ENCODE data around the gene POLR1G. TPM values are rescaled to one million over a fixed set of nuclear protein-coding genes. Genes with fewer than 3 reads are reported as not detected.

Gene POLR1G
- total RNA-seq, 1 donor from 2014 or later = 7.3 TPM

GRCh38 chr19:45401815-45402214 is 4.6 kb upstream of the POLR1G start:
- DNase-seq (ENCODE audit: low spot score) = no peak
- no peaks in the 10 kb centered on the region for H3K9me3 Mint-ChIP-seq (ENCODE audit: low read depth)
- peak overlapping the region; percentile 91 for H3K27ac Mint-ChIP-seq (ENCODE audit: unreplicated experiment)
- no peaks in the 10 kb centered on the region for H3K27me3 Mint-ChIP-seq (ENCODE audit: low read depth)
- peak overlapping the region; percentile 58 for H3K4me3 Mint-ChIP-seq (ENCODE audit: unreplicated experiment)
- no peak for TF ChIP-seq CTCF (IDR thresholded peaks at IDR 0.05)
- H3K4me1 Mint-ChIP-seq (ENCODE audit: low read depth) = peaks cover 42% of the 10 kb centered on the region
- H3K36me3 Mint-ChIP-seq (ENCODE audit: low read depth) = peaks cover 4% of the 10 kb centered on the region

GRCh38 chr19:45402298-45403061 is 4.0 kb upstream of the POLR1G start:
- H3K36me3 Mint-ChIP-seq (ENCODE audit: low read depth) = peaks cover 2% of the 10 kb centered on the region
- H3K4me3 Mint-ChIP-seq (ENCODE audit: unreplicated experiment) = peak overlapping the region; percentile 95

GRCh38 chr19:45403272-45403671 is 3.2 kb upstream of the POLR1G start:
- Mint-ChIP-seq H3K27ac (ENCODE audit: unreplicated experiment) (peak overlapping the region; percentile 98), H3K9me3 (ENCODE audit: low read depth) (no peaks in the 10 kb centered on the region), H3K4me3 (ENCODE audit: unreplicated experiment) (peak overlapping the region; percentile 95)

More at GRCh38 chr19:45402298-45403061, 4.0 kb upstream of the POLR1G start:
- H3K4me1 Mint-ChIP-seq (ENCODE audit: low read depth) = peaks cover 48% of the 10 kb centered on the region
- no peak for DNase-seq (ENCODE audit: low spot score)
- H3K27me3 Mint-ChIP-seq (ENCODE audit: low read depth) = no peaks in the 10 kb centered on the region
- TF ChIP-seq CTCF (IDR thresholded peaks at IDR 0.05) = peak; percentile 84
- peak overlapping the region; percentile 98 for H3K27ac Mint-ChIP-seq (ENCODE audit: unreplicated experiment)
- H3K9me3 Mint-ChIP-seq (ENCODE audit: low read depth) = no peaks in the 10 kb centered on the region

GRCh38 chr19:45403781-45404556 is 2.5 kb upstream of the POLR1G start:
- Mint-ChIP-seq H3K27me3 (ENCODE audit: low read depth) (no peaks in the 10 kb centered on the region), H3K9me3 (ENCODE audit: low read depth) (no peaks in the 10 kb centered on the region), H3K36me3 (ENCODE audit: low read depth) (peaks cover 5% of the 10 kb centered on the region), H3K27ac (ENCODE audit: unreplicated experiment) (peak overlapping the region; percentile 98), H3K4me3 (ENCODE audit: unreplicated experiment) (peak overlapping the region; percentile 95), H3K4me1 (ENCODE audit: low read depth) (peaks cover 48% of the 10 kb centered on the region)
- TF ChIP-seq CTCF (IDR thresholded peaks at IDR 0.05) = peak; percentile 82
- DNase-seq (ENCODE audit: low spot score) = no peak

More at GRCh38 chr19:45403272-45403671, 3.2 kb upstream of the POLR1G start:
- no peaks in the 10 kb centered on the region for H3K27me3 Mint-ChIP-seq (ENCODE audit: low read depth)
- TF ChIP-seq CTCF (IDR thresholded peaks at IDR 0.05) = no peak
- H3K36me3 Mint-ChIP-seq (ENCODE audit: low read depth) = peaks cover 3% of the 10 kb centered on the region
- DNase-seq (ENCODE audit: low spot score) = no peak
- peaks cover 54% of the 10 kb centered on the region for H3K4me1 Mint-ChIP-seq (ENCODE audit: low read depth)

Data from chondrocyte (in vitro differentiated cells).